ENCODE results near the gene MYO9A. TPM values are rescaled to one million over a fixed set of nuclear protein-coding genes. Genes with fewer than 3 reads are reported as not detected.

The MYO9A gene
- polyA plus RNA-seq, 1 donor from 2014 or later = 23.1 TPM

Other genes starting within 250 kb of the MYO9A start
- gene SENP8, start 253 bp upstream of the MYO9A start, polyA plus RNA-seq = 0.59 TPM
- gene GRAMD2A, start 79.6 kb upstream of the MYO9A start, polyA plus RNA-seq = not detected
- 360 TPM for gene PKM, start 113.0 kb upstream of the MYO9A start, polyA plus RNA-seq
- gene PARP6, start 154.4 kb upstream of the MYO9A start, polyA plus RNA-seq = 34.4 TPM
- gene CELF6, start 202.0 kb upstream of the MYO9A start, polyA plus RNA-seq = 0.19 TPM

Measured in IgD-negative memory B cell (primary cell).